GM13976 (cell line): ENCODE measurements around the gene NOD1.
"Not testable (repeated sequence)": the region's sequence is repeated elsewhere in the genome, so short reads cannot be mapped to it uniquely, and the experiment has no call there.

Experiments
- DNase-seq: peaks from one replicate; pipeline ENCODE4 v3.0.0; 2012; ENCODE audit warnings: low spot score
- in situ Hi-C: fragments of 300-500 bp; cut with MboI; formaldehyde crosslinking; loops from one replicate; pipeline ENCODE4 v1.12.0; 2022; ENCODE audit warnings: low sequenced_read_pairs, mixed read lengths, inconsistent platforms; ENCODE audit not compliant: unreplicated experiment
- TF ChIP-seq, protein P1 (sequence below): IDR thresholded peaks from 2 replicates; pipeline ENCODE4 v1.5.1; 2012; ENCODE audit warnings: borderline replicate concordance, mild to moderate bottlenecking; ENCODE audit not compliant: insufficient read depth; ENCODE audit errors: extremely low read depth, missing control alignments, control extremely low read depth

NOD1 gene

DNA sequence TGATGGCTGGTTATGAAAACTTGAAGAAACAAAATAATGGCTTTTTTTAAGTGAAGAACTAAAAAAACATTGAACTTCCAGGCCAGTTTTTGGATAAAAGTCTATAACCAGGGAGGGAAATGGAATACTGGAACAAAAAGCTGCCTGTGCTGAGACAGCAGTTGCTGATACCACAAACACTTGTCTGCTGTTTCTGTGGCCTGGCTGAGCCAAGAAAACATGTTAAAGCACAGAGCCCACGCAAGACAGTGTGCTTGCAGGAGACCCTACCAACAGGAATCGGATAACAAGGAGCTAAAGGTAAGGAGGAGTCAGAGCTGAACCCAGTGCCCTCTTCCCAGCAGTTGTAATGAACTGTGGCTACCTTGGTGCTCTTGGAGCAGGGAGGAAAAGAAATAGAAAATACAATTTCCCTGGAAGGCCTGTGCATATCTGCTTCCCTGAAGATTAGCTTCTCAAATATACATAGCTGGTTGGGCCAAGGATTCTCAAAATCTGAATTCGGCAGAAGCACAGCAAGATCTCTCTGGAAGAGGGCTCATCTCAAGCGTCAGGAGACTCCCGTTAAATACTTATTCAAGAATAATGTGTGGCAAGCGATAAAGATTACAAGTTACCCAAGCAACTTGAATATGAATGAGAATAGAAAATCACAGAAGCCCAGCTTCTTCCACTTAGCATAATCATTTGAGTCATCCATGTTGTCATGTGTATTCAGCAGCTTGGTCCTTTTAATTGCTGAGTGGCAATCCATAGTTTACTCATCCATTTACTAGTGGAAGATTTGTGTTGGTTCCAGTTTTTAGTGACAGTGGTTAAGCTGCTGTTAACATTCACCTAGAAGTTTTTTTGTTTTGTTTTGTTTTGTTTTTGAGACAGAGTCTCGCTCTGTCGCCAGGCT, 87.6 kb downstream of the NOD1 start:
- TF ChIP-seq, protein P1, sequence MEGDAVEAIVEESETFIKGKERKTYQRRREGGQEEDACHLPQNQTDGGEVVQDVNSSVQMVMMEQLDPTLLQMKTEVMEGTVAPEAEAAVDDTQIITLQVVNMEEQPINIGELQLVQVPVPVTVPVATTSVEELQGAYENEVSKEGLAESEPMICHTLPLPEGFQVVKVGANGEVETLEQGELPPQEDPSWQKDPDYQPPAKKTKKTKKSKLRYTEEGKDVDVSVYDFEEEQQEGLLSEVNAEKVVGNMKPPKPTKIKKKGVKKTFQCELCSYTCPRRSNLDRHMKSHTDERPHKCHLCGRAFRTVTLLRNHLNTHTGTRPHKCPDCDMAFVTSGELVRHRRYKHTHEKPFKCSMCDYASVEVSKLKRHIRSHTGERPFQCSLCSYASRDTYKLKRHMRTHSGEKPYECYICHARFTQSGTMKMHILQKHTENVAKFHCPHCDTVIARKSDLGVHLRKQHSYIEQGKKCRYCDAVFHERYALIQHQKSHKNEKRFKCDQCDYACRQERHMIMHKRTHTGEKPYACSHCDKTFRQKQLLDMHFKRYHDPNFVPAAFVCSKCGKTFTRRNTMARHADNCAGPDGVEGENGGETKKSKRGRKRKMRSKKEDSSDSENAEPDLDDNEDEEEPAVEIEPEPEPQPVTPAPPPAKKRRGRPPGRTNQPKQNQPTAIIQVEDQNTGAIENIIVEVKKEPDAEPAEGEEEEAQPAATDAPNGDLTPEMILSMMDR, result no peak
- no peak for DNase-seq
- in situ Hi-C loops, result no loop called here

DNA sequence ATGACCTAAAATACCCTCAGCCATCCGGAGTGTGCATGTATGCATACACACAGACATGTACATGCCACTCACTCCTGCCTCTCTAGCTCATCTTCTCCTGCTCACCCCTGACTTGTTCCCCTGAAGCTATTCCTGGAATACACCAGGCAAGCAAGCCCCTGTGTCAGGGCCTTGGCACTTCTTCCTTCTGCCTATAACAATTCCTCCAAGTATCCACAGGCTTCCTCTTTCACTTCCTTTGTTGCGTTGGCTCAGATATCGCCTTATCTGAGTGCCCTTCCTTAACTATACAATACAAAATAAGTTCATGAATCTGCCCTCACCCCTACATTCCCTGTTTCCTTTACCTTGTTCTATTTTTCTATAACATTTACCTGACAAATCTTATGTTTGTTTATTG, 88.8 kb downstream of the NOD1 start:
- in situ Hi-C loops, result no loop called here
- no peak for DNase-seq
- TF ChIP-seq, protein P1, result no peak

DNA sequence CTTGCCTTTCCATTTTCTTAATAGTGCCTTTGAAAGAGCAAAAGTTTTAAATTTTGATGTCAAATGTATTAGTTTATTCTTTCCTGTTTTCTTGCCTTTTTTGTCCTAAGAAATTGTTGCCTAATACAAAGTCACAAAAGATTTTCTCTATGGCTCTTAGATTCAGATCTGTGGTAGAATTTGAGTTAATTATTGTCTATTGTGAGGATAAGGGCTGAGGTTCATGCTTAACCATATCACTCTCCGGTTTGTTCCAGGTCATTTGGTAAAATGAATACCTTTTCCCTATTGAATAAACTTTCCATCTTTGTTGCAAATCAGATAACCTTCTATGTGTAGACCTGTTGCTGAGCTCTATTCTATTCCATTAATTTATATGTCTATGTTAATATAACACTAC, 96.0 kb downstream of the NOD1 start:
- TF ChIP-seq, protein P1, result no peak
- DNase-seq, result no peak
- in situ Hi-C loops, result no loop called here

DNA sequence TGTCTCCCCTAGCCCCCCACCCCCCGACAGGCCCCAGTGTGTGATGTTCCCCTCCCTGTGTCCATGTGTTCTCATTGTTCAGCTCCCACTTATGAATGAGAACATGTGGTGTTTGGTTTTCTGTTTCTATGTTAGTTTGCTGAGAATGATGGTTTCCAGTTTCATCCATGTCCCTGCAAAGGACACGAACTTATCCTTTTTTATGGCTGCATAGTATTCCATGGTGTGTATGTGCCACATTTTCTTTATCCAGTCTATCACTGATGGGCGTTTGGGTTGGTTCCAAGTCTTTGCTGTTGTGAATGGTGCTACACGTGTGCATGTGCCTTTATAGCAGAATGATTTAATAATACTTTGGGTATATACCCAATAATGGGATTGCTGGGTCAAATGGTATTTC, 97.8 kb downstream of the NOD1 start:
- in situ Hi-C loops, DNase-seq: not testable (repeated sequence)

DNA sequence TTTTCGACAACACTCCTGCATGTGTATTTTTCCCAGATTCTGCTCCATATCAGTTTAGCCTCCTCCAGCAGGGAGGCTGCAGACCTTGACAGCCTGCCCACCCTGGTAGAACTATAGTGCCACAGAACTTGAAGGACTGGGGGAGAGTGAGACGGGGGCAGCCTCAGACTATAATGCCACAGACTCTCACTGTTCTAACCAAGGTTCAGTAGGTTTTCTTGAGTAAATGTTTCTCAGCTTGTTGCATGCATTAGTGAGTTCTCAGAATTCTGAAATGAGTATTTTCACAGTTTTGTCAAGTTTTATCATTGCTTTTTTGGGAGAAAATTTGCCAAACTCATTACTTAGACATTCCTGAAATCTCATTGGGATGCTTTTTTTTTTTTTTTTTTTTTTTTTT, 98.3 kb downstream of the NOD1 start:
- in situ Hi-C loops, result no loop called here
- TF ChIP-seq, protein P1, result no peak
- no peak for DNase-seq

DNA sequence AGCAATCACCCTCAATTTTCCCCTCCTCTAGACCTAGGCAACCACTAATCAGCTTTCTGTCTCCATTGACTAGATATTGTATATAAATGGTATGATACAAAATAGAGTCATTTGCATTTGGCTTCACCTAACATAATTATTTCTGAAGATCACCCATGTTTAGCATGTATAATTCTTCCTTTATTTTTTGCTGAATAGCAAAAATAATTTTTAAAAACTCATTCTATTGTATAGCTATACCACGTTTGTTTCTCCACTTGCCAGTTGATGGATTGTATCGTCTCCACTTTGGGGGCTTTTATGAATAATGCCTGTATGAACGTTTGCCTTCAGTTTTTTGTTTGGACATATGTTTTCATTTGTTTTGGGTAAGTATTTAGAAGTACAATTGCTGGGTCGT, 98.8 kb downstream of the NOD1 start:
- in situ Hi-C loops, result no loop called here
- no peak for DNase-seq
- TF ChIP-seq, protein P1, result no peak

DNA sequence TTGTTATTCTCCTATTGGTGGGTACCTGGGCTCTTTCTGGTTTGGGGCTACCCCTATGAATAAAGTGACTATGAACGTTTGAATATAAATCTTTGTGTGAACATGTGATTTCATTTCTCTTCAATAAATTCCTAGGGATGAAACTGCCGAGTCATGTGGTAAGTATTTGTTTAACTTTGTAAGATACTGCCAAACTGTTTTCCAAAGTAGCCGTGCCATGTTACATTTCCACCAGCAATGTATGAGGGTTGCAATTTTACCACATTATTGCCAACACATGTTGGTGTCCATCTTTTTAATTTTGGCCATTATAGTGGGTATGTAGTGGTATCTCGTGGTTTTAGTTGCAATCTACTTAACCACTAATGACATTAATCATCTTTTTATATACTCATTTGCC, 99.5 kb downstream of the NOD1 start:
- TF ChIP-seq, protein P1, result no peak
- no peak for DNase-seq
- in situ Hi-C loops, result no loop called here
